Fibroblast of pulmonary artery (primary cell): ENCODE data around the gene CTDP1.
A peak's percentile ranks its signal among the peaks of the same experiment; 100 is the strongest.

Experiments used
- DNase-seq: peaks from one replicate; pipeline ENCODE4 v3.0.0-alpha.2; 2010; ENCODE audit warnings: low read depth
- H3K4me3 ChIP-seq: replicated peaks from 2 replicates; pipeline ENCODE4 v1.5.1; 2011; ENCODE audit warnings: low read depth, mild to moderate bottlenecking, control low read depth, low read length, moderate library complexity
- CTCF ChIP-seq: IDR thresholded peaks from 2 replicates; pipeline ENCODE4 v1.5.1; 2011; ENCODE audit warnings: mild to moderate bottlenecking, control low read depth, low read length, inconsistent platforms; ENCODE audit errors: missing control alignments

Gene CTDP1

GRCh38 chr18:79792988-79793355, 113.4 kb downstream of the CTDP1 start:
- TF ChIP-seq CTCF, result no peak
- no peak for DNase-seq
- no peak overlapping the region for H3K4me3 ChIP-seq

- DNase-seq, result no peak
- no peak overlapping the region for H3K4me3 ChIP-seq
These were observed 115.2 kb downstream of the CTDP1 start for GRCh38 chr18:79794846-79795245.

GRCh38 chr18:79795446-79795845, 115.8 kb downstream of the CTDP1 start:
- no peak overlapping the region for H3K4me3 ChIP-seq
- TF ChIP-seq CTCF, result no peak
- peak; percentile 35 for DNase-seq

More at GRCh38 chr18:79794846-79795245, 115.2 kb downstream of the CTDP1 start:
- no peak for TF ChIP-seq CTCF

- TF ChIP-seq CTCF, result no peak
- DNase-seq, result peak; percentile 48
- no peak overlapping the region for H3K4me3 ChIP-seq
These were observed 116.4 kb downstream of the CTDP1 start for GRCh38 chr18:79796016-79796415.

GRCh38 chr18:79796531-79797405, 117.2 kb downstream of the CTDP1 start:
- peak overlapping the region; percentile 64 for H3K4me3 ChIP-seq
- TF ChIP-seq CTCF, result no peak
- peak; percentile 65 for DNase-seq

- TF ChIP-seq CTCF, result no peak
- peak within 1 kb of the TSS; percentile 64 for H3K4me3 ChIP-seq
- peak; percentile 43 for DNase-seq
These were observed 118.1 kb downstream of the CTDP1 start, which contains the start of gene KCNG2 for GRCh38 chr18:79797518-79798345. TSS of gene KCNG2 (plus strand) at chr18:79797938. CDS start at chr18:79863668, 65,730 bp downstream.
